Chondrocyte (in vitro differentiated cells): Measurements from ENCODE around the gene PAK5. TPM values are rescaled to one million over a fixed set of nuclear protein-coding genes. Genes with fewer than 3 reads are reported as not detected.

ENCODE experiments used
- DNase-seq: peaks from one replicate; pipeline ENCODE4 v3.0.0; 2021; ENCODE audit warnings: mixed read lengths, low spot score
- H3K27ac Mint-ChIP-seq: one replicate; pipeline ENCODE4 v1.8.0; 2021; ENCODE audit warnings: mild to moderate bottlenecking, moderate library complexity, mixed read lengths; ENCODE audit not compliant: unreplicated experiment
- H3K27me3 Mint-ChIP-seq: 2 replicates; pipeline ENCODE4 v1.8.0; 2021; ENCODE audit warnings: low read depth, mixed read lengths
- H3K36me3 Mint-ChIP-seq: 2 replicates; pipeline ENCODE4 v1.8.0; 2021; ENCODE audit warnings: low read depth, mixed read lengths
- H3K4me1 Mint-ChIP-seq: 2 replicates; pipeline ENCODE4 v1.8.0; 2021; ENCODE audit warnings: low read depth, mild to moderate bottlenecking, mixed read lengths
- H3K4me3 Mint-ChIP-seq: one replicate; pipeline ENCODE4 v1.8.0; 2021; ENCODE audit warnings: mild to moderate bottlenecking, moderate library complexity, mixed read lengths; ENCODE audit not compliant: unreplicated experiment
- H3K9me3 Mint-ChIP-seq: 2 replicates; pipeline ENCODE4 v1.8.0; 2021; ENCODE audit warnings: low read depth, mixed read lengths
- total RNA-seq: library from RNA; stranded (reverse); gene quantifications from 3 replicates; pipeline ENCODE4 v1.2.1, GENCODE V29; 2021
- TF ChIP-seq, protein P1 (sequence below): fragments of 200-600 bp; sonication (generic); IDR thresholded peaks from 2 replicates; pipeline ENCODE4 v1.5.0; 2021; ENCODE audit warnings: antibody characterized with exemption, mild to moderate bottlenecking, moderate library complexity

The PAK5 gene
- total RNA-seq, 1 donor from 2014 or later, result not detected

DNA sequence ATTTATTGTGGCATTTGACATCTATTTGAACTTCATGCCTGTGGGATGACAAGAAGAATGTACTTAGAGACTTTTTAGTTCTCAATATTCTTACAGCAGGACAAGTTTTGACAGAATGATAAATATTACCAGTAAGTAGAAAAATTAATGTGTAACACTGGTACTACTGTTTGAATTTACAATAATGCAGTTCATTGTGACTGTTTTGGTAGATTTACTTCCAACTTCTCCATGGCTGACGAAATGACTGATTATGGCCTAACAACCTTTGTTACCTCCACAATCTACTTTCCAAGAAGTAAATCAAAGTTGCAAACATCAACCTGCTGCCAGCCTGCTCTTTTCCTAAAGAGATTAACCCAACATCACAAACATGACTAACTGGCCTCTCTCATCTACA is 38.5 kb downstream of the PAK5 start:
- peaks cover 8% of the 10 kb centered on the region for H3K27me3 Mint-ChIP-seq
- H3K36me3 Mint-ChIP-seq, result no peaks in the 10 kb centered on the region
- DNase-seq, result no peak
- TF ChIP-seq, protein P1, sequence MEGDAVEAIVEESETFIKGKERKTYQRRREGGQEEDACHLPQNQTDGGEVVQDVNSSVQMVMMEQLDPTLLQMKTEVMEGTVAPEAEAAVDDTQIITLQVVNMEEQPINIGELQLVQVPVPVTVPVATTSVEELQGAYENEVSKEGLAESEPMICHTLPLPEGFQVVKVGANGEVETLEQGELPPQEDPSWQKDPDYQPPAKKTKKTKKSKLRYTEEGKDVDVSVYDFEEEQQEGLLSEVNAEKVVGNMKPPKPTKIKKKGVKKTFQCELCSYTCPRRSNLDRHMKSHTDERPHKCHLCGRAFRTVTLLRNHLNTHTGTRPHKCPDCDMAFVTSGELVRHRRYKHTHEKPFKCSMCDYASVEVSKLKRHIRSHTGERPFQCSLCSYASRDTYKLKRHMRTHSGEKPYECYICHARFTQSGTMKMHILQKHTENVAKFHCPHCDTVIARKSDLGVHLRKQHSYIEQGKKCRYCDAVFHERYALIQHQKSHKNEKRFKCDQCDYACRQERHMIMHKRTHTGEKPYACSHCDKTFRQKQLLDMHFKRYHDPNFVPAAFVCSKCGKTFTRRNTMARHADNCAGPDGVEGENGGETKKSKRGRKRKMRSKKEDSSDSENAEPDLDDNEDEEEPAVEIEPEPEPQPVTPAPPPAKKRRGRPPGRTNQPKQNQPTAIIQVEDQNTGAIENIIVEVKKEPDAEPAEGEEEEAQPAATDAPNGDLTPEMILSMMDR, result no peak
- H3K4me3 Mint-ChIP-seq, result no peak overlapping the region
- no peaks in the 10 kb centered on the region for H3K4me1 Mint-ChIP-seq
- H3K27ac Mint-ChIP-seq, result no peak overlapping the region
- H3K9me3 Mint-ChIP-seq, result no peaks in the 10 kb centered on the region

DNA sequence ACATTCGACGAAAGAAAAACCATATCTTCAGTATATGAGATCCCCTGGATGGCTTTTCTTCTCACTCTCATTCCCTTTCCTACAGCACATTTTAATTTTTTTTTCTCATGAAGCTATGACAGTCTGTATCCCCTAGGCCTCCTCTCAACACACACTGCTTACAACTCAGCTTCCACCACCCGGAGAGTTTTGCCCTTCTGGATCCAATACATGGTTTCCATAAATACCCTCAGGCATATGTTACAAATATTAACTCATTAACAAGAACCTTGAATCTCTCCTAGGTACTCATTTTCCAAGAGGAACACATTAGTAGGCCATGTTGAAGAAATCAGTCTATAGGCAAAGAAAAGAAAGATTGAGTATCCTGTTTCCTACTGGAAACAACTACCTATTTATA is 44.0 kb downstream of the PAK5 start:
- no peak overlapping the region for H3K4me3 Mint-ChIP-seq
- no peaks in the 10 kb centered on the region for H3K36me3 Mint-ChIP-seq
- DNase-seq, result no peak
- no peaks in the 10 kb centered on the region for H3K4me1 Mint-ChIP-seq
- peaks cover 4% of the 10 kb centered on the region for H3K27me3 Mint-ChIP-seq
- H3K9me3 Mint-ChIP-seq, result no peaks in the 10 kb centered on the region
- TF ChIP-seq, protein P1, result no peak
- no peak overlapping the region for H3K27ac Mint-ChIP-seq

DNA sequence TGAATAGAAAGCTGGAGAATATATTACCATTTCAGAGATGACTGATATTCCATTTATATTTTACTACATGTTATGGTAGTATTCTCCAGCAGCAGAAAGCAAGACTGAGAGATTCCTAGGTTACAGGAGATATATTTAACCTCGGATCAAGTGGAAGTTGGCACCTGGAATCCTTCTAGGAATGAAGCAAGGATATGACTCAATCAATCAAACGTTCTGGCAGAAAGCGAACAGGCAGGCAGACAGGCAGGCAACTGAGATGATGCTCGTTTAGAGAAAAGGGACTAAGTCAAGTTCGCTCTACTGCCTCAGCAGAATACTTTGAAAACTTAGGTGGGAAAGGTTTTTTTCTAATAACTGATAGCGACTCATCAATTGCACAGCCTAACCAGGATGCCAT is 46.2 kb downstream of the PAK5 start:
- no peak overlapping the region for H3K27ac Mint-ChIP-seq
- no peak overlapping the region for H3K4me3 Mint-ChIP-seq
- no peaks in the 10 kb centered on the region for H3K9me3 Mint-ChIP-seq
- H3K4me1 Mint-ChIP-seq, result no peaks in the 10 kb centered on the region
- H3K36me3 Mint-ChIP-seq, result no peaks in the 10 kb centered on the region
- H3K27me3 Mint-ChIP-seq, result peaks cover 7% of the 10 kb centered on the region
- DNase-seq, result no peak
- TF ChIP-seq, protein P1, result no peak

- peaks cover 7% of the 10 kb centered on the region for H3K27me3 Mint-ChIP-seq
- H3K27ac Mint-ChIP-seq, result no peak overlapping the region
- H3K4me1 Mint-ChIP-seq, result no peaks in the 10 kb centered on the region
- H3K36me3 Mint-ChIP-seq, result no peaks in the 10 kb centered on the region
- H3K4me3 Mint-ChIP-seq, result no peak overlapping the region
- TF ChIP-seq, protein P1, result no peak
- no peak for DNase-seq
- no peaks in the 10 kb centered on the region for H3K9me3 Mint-ChIP-seq
These were observed 49.7 kb downstream of the PAK5 start for GRCh38 chr20:9789131-9789530.

- H3K9me3 Mint-ChIP-seq, result peaks cover 2% of the 10 kb centered on the region
- no peak overlapping the region for H3K4me3 Mint-ChIP-seq
- H3K27ac Mint-ChIP-seq, result no peak overlapping the region
- TF ChIP-seq, protein P1, result no peak
- H3K4me1 Mint-ChIP-seq, result no peaks in the 10 kb centered on the region
- H3K36me3 Mint-ChIP-seq, result no peaks in the 10 kb centered on the region
- DNase-seq, result no peak
- peaks cover 1% of the 10 kb centered on the region for H3K27me3 Mint-ChIP-seq
These were observed 63.7 kb downstream of the PAK5 start for GRCh38 chr20:9775176-9775575.
